Muscle layer of duodenum (tissue), 2 donors: Measurements from ENCODE around the gene GSPT2.
"Not testable (repeated sequence)": the region's sequence is repeated elsewhere in the genome, so short reads cannot be mapped to it uniquely, and the experiment has no call there.

Experiments
- H3K27ac ChIP-seq: one replicate; pipeline ENCODE4 v1.7.0; 2013; ENCODE audit warnings: mild to moderate bottlenecking, low read length
- H3K27me3 ChIP-seq: one replicate; pipeline ENCODE4 v1.7.0; 2013; ENCODE audit warnings: low read depth, mild to moderate bottlenecking, control low read depth, low read length
- H3K36me3 ChIP-seq, 2 donors: one replicate each; pipeline ENCODE4 v1.7.0; 2013; ENCODE audit warnings: low read length in 2 of 2, control low read depth in 1 of 2, mild to moderate bottlenecking in 1 of 2; ENCODE audit not compliant: insufficient read depth in 2 of 2, control insufficient read depth in 1 of 2
- H3K4me1 ChIP-seq, 2 donors: one replicate each; pipeline ENCODE4 v1.7.0; 2013; ENCODE audit warnings: low read length in 2 of 2, mild to moderate bottlenecking in 2 of 2, control low read depth in 1 of 2, moderate library complexity in 1 of 2; ENCODE audit not compliant: insufficient read depth in 2 of 2, control insufficient read depth in 1 of 2
- H3K4me3 ChIP-seq, 2 donors: one replicate each; pipeline ENCODE4 v1.7.0; 2013; ENCODE audit warnings: low read length in 2 of 2, low read depth in 1 of 2, mild to moderate bottlenecking in 1 of 2
- H3K9me3 ChIP-seq, 2 donors: one replicate each; pipeline ENCODE4 v1.7.0; 2013; ENCODE audit warnings: low read length in 2 of 2, control low read depth in 1 of 2, mild to moderate bottlenecking in 1 of 2; ENCODE audit not compliant: control insufficient read depth in 1 of 2
- donor health status: healthy.

The GSPT2 gene

DNA sequence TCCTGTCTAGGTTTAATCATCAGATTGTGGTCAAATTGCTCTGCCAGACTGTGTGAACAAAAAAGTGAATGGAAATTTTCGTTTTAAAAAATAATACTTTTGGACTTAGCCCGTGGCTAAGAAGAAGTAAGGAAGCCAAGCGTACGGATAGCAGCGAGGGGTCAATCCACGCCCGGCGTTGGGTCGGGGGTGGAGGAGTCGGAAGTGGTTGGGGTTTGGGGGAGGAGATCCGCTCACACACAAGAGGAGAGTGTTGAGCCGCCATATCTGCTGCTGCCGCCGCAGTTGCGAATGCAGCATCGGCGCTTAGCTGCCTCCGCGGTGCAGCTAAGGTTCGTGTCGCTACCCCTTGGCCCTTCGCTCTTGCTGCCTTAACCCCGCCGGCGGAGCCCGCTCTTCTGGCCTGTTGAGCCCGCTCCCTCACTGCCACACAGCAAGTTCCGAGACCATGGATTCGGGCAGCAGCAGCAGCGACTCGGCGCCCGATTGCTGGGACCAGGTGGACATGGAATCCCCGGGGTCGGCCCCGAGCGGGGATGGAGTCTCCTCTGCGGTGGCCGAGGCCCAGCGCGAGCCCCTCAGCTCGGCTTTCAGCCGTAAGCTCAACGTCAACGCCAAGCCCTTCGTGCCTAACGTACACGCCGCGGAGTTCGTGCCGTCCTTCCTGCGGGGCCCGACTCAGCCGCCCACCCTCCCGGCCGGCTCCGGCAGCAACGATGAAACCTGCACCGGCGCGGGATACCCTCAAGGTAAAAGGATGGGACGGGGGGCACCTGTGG lies at the start of gene GSPT2:
Gene GSPT2, plus strand, starts transcription at position 264 of the 779 bp plus-strand sequence. Its CDS starts 185 bp downstream, at position 449.
- H3K27ac ChIP-seq = no peak within 1 kb of the TSS
- H3K4me3 ChIP-seq = peak within 1 kb of the TSS; percentile 70 to 75
- H3K36me3 ChIP-seq = no peaks in the 10 kb centered on the region
- H3K9me3 ChIP-seq = peaks cover 0 to 7% of the 10 kb centered on the region in 2 donors
- peaks cover 0 to 4% of the 10 kb centered on the region in 2 donors for H3K4me1 ChIP-seq
- no peaks in the 10 kb centered on the region for H3K27me3 ChIP-seq

DNA sequence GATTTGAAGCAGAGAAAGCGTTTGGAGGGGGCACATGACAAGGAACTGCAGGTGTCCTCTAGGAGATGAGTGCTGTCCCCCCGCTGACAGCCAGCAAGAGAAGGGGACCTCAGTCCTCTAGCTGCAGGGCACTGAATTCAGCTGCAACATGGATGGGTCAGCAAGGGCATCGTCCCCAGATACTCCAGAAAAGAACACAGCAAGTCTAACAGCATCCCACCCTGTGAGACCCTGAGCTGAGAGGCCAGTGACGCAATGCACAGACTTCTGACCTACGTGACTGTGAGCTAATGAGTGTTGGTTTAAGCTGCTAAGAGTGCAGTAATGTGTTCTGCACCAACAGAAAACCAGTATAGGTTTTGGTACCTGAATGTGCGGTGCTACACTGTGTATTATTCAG lies 49.0 kb upstream of the GSPT2 start:
- Histone ChIP-seq H3K27ac (no peak overlapping the region), H3K4me1 (no peaks in the 10 kb centered on the region), H3K27me3 (no peaks in the 10 kb centered on the region), H3K4me3 (no peak overlapping the region), H3K9me3 (no peaks in the 10 kb centered on the region), H3K36me3 (no peaks in the 10 kb centered on the region)

DNA sequence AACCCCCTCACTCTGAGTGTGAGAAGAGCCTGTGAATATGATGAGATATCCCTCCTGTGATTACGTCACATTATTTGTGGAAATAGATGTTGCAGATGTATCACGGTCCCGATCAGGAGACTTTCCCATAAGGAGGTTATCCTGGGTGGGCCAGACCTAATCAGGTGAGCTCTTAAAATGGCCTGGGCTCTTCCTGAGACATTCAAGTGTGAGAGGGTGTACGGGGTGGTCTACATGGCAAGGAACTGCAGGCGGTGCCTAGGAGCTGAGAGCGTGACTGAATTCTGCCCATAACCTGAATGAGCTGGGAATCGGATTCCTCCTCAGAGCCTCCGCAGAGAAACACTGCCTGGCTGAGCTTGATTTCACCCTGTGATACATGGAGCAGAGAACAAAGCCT lies 45.8 kb upstream of the GSPT2 start:
- Histone ChIP-seq H3K36me3 (no peaks in the 10 kb centered on the region), H3K27ac (no peak overlapping the region), H3K27me3 (no peaks in the 10 kb centered on the region), H3K4me1 (no peaks in the 10 kb centered on the region), H3K9me3 (no peaks in the 10 kb centered on the region), H3K4me3 (no peak overlapping the region)

DNA sequence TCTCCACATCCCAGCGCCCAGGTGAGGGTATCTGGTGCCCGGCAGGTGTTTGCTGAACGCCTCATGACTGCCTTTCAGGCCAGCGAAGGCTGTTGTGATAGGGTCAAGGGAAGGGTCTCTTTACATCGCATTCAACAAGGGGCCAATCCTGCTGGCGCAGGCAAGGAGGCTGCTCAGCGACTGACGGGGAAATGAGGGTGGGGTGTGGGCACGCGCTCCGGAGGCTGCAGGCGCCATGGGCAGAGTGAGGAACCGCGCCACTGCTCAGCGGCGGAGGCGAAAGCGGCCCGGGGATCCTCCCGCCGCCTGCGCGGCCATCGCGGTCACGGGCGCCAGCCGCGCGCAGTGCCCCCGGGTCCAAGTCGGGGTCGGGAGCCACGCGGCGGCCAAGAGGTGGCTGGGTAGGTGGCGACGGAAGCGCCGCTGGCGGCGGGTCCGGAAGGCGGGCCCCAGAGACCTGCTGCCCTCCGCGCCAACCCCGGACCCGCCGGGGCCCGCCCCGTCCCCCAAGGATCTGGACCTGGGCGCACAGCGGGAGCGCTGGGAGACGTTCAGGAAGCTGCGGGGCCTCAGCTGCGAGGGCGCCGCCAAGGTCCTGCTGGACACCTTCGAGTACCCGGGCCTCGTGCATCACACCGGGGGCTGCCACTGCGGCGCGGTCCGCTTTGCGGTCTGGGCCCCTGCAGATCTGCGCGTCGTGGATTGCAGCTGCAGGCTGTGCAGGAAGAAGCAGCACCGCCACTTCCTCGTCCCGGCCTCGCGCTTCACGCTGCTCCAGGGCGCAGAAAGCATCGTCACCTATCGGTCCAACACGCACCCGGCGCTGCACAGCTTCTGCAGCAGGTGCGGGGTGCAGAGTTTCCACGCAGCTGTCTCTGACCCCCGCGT lies 32.7 kb upstream of the GSPT2 start, which contains the start of gene CENPVL1:
Gene CENPVL1, plus strand, starts transcription at position 236 of the 888 bp plus-strand sequence. Its CDS starts 0 bp downstream, at position 236.
- not testable (repeated sequence) for H3K27me3 ChIP-seq, H3K36me3 ChIP-seq, H3K9me3 ChIP-seq, H3K27ac ChIP-seq, H3K4me1 ChIP-seq, H3K4me3 ChIP-seq

DNA sequence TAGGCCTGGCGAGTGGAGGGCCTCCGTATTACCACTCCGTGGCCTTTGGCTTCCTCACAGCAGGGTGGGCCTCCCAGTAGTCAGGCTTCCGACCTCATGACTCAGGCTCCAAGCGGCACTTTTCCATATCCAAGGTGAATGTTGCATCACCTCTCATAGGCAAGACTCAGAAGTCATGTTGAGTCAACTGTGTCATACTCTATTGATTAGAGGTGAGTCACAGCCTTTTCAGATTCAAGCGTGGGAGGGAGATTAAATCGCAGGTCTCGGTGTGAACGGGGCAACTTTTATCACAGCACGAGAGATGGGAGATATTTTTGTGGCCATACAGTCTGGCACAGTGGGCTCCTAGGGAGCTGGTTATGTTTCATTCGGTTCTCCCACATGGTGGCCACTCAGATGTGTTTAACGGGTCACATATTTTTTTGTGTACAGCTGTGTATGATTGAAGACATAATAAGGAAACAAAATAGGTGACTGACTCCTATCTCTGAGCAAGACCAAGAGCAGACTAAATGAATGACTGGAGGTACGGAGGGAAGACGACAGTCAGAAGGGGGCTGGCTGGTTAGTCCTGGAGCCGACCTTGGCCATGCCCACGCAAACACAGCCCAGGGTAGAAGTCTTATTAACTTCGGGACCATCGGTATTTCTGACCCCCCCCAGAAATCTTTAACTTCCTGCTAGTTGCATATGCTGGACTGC lies 30.1 kb upstream of the GSPT2 start:
- not testable (repeated sequence) for H3K4me3 ChIP-seq, H3K9me3 ChIP-seq, H3K27me3 ChIP-seq, H3K36me3 ChIP-seq, H3K27ac ChIP-seq, H3K4me1 ChIP-seq

DNA sequence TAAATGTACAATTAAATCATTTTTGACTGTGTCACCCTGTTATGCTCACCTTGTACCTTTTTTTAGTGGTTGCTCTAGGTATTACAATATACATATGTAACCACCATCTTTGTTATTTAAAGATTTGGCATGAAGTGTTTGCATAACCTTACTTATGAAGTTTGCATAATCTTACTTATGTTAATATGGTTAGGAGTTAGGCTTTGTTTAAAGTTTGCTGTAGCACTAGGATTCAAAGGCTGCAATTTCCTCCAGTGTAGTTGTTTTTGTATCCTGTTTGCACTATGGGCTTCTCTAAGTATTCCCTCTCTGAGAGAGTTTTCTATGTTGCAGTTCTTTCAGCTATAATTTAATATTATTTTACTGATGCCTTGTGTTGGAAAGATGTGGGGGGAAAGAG lies 15.0 kb upstream of the GSPT2 start:
- no peaks in the 10 kb centered on the region for H3K27me3 ChIP-seq

DNA sequence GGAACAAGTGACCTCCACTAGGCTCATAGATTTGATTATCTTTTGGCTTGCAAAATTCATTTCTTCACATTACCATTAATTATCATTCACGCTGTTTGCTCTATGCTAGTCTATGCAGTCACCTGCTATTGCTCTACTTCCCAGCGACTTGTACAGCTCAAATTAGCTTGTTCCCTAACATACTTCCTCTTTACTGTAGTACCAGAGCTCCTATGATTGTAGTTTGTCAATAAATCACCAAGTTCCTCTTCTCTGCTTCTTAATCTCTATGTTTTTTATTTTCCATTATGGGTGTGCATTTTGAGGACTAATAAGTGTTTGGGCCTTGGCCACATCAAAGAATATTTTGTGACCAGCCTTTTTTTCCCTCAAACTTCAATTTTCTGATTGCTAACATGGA lies 6.2 kb upstream of the GSPT2 start:
- Histone ChIP-seq H3K36me3 (no peaks in the 10 kb centered on the region), H3K9me3 (no peaks in the 10 kb centered on the region), H3K4me1 (no peaks in the 10 kb centered on the region), H3K27me3 (no peaks in the 10 kb centered on the region), H3K27ac (no peak overlapping the region), H3K4me3 (no peak overlapping the region)

More for the DNA sequence above, 15.0 kb upstream of the GSPT2 start:
- Histone ChIP-seq H3K9me3 (no peaks in the 10 kb centered on the region), H3K27ac (no peak overlapping the region), H3K36me3 (no peaks in the 10 kb centered on the region), H3K4me3 (no peak overlapping the region), H3K4me1 (no peaks in the 10 kb centered on the region)

DNA sequence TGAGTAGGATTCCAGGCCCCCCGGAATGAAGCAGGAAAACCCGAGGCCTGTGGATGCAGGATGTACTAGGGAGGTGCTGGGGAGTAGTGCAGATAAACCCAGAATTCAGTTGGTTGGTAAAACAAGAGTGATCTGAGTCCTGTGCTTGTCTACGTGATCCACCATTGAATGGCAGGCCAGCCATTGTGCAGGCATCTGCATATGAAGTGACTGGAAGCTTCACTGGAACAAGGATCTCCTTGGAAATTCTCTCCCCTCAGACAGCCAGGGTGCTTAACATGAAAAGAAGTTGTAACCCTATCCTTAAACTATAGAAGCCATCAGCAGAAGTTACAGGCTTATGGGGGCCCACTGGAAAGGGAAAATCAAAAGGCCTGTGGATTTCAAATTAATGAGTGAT lies 656 bp upstream of the GSPT2 start:
- peaks cover 0 to 4% of the 10 kb centered on the region in 2 donors for H3K4me1 ChIP-seq
- peaks cover 0 to 7% of the 10 kb centered on the region in 2 donors for H3K9me3 ChIP-seq
- H3K27me3 ChIP-seq = no peaks in the 10 kb centered on the region
- peak overlapping the region; percentile 70 to 75 for H3K4me3 ChIP-seq
- no peak overlapping the region for H3K27ac ChIP-seq
- no peaks in the 10 kb centered on the region for H3K36me3 ChIP-seq

DNA sequence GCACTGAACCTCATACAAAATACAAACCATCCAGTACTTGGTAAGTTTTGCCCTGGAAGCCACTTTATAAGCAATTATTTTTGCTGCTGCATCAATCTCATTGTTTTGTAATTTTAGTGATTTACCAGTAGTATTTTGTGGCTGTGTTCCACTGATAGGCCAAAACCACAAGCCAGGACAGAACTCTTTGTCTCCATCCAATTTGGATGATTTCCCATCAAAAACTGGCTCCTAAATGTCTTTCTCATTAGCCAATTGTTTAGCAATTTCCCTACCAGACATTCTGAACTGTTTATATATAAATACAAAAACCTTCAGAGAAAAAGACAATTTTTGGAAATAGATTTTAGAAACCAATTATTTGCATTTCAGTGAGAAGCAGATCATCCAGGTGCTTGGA lies 4.4 kb downstream of the GSPT2 start:
- Histone ChIP-seq H3K4me3 (no peak overlapping the region), H3K27ac (no peak overlapping the region), H3K36me3 (no peaks in the 10 kb centered on the region), H3K4me1 (peaks cover 0 to 4% of the 10 kb centered on the region in 2 donors), H3K27me3 (no peaks in the 10 kb centered on the region), H3K9me3 (peaks cover 0 to 7% of the 10 kb centered on the region in 2 donors)

DNA sequence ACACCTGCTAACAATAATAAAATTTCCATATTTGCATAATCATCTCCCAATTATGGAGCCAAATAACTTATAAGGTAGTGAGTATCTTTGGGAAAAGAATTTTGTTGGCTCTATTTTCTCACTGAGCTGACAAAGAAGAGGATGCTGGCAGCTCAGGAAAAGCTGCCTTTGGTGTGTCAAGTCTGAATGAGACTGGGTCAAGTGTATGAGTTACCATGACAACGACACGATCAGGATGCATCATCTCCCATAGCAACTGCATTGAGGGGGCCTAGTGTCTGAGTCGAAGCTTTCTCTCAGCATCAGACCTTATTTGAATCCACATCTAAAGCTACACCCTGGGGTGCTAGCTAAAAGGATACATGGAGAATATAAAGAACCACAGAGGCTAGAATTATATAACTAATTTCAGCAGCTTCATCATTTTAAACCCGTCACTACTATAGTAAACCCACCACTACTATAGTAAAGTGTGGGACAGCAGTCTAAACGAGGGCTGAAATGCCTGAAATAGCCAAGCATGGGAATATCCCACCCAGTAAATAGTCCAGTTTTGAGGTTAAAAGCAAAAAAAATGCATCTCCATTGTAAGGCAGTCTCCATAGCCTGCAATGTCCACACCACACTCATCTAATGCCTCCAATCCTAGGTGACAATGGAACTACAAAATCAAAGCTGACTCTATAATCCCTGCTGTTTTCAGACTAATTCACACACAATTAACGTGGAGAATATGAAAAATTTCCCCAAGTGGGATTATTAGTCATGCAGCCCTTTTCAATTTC lies 16.0 kb downstream of the GSPT2 start:
- Histone ChIP-seq H3K9me3 (no peaks in the 10 kb centered on the region), H3K36me3 (no peaks in the 10 kb centered on the region), H3K4me3 (no peak overlapping the region), H3K27ac (no peak overlapping the region), H3K27me3 (no peaks in the 10 kb centered on the region), H3K4me1 (no peaks in the 10 kb centered on the region)
